ENCODE data around the gene LRRC49. TPM values are rescaled to one million over a fixed set of nuclear protein-coding genes. Genes with fewer than 3 reads are reported as not detected.
A peak's percentile ranks its signal among the peaks of the same experiment; 100 is the strongest.

LRRC49 gene
- polyA plus RNA-seq, 2 of the 4 experiments (the other 2 are of a cell fraction): 10.0 to 14.3 TPM

- TF ChIP-seq, protein P1, sequence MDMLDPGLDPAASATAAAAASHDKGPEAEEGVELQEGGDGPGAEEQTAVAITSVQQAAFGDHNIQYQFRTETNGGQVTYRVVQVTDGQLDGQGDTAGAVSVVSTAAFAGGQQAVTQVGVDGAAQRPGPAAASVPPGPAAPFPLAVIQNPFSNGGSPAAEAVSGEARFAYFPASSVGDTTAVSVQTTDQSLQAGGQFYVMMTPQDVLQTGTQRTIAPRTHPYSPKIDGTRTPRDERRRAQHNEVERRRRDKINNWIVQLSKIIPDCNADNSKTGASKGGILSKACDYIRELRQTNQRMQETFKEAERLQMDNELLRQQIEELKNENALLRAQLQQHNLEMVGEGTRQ (IDR thresholded peaks at IDR 0.05): no peak
- TF ChIP-seq NPAS2 (CRISPR knock-in tag; IDR thresholded peaks at IDR 0.05; ENCODE audit: borderline replicate concordance) (no peak), NFE2L2 (conservative IDR thresholded peaks at IDR 0.05; ENCODE audit: low read length) (no peak), HOXA7 (CRISPR knock-in tag; IDR thresholded peaks at IDR 0.05) (no peak)
- TF ChIP-seq, protein P2, sequence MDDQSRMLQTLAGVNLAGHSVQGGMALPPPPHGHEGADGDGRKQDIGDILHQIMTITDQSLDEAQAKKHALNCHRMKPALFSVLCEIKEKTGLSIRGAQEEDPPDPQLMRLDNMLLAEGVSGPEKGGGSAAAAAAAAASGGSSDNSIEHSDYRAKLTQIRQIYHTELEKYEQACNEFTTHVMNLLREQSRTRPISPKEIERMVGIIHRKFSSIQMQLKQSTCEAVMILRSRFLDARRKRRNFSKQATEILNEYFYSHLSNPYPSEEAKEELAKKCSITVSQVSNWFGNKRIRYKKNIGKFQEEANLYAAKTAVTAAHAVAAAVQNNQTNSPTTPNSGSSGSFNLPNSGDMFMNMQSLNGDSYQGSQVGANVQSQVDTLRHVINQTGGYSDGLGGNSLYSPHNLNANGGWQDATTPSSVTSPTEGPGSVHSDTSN (IDR thresholded peaks at IDR 0.05): no peak
- TF ChIP-seq, protein P3, sequence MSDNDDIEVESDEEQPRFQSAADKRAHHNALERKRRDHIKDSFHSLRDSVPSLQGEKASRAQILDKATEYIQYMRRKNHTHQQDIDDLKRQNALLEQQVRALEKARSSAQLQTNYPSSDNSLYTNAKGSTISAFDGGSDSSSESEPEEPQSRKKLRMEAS (IDR thresholded peaks at IDR 0.05): 0 out of 2 replicates have a peak, but pooled peaks have one; percentile 15
Observed at GRCh38 chr15:70853318-70853972, 39.2 kb upstream of the LRRC49 start (continued).

GRCh38 chr15:70853973-70854665 lies 38.5 kb upstream of the LRRC49 start, which contains the start of gene LARP6:
LARP6 (minus strand) TSS chr15:70854157; CDS start chr15:70854088, 69 bp downstream.
- CTCF ChIA-PET: interaction anchor here (0.7 to 16.8 kb wide), 13 partner anchors 8 to 586 kb away, joined by 3 to 300 read pairs (median 7); no protein-coding TSS in a partner anchor
- FAIRE-seq: no peak
- TF ChIP-seq GATA3 (IDR thresholded peaks at IDR 0.05; ENCODE audit: borderline replicate concordance) (no peak), CEBPB (IDR thresholded peaks at IDR 0.05) (no peak), RNF2 (IDR thresholded peaks at IDR 0.05; ENCODE audit: borderline replicate concordance, low read depth) (no peak), EHF (CRISPR knock-in tag; IDR thresholded peaks at IDR 0.05) (no peak), POLR2A (IDR thresholded peaks at IDR 0.05; ENCODE audit: low read length) (peak; percentile 71), RARB (CRISPR knock-in tag; IDR thresholded peaks at IDR 0.05) (no peak), EHMT2 (IDR thresholded peaks at IDR 0.05; ENCODE audit: low read depth) (no peak), HES2 (IDR thresholded peaks at IDR 0.05) (no peak), CBX8 (IDR thresholded peaks at IDR 0.05) (no peak), ZSCAN20 (CRISPR knock-in tag; IDR thresholded peaks at IDR 0.05) (no peak), BHLHE40 (IDR thresholded peaks at IDR 0.05; ENCODE audit: low read depth, low read length) (no peak), E2F6 (IDR thresholded peaks at IDR 0.05; ENCODE audit: borderline replicate concordance, low read depth) (no peak), MAZ (IDR thresholded peaks at IDR 0.05; ENCODE audit: borderline replicate concordance, low read depth, low read length) (no peak), SREBF2 (IDR thresholded peaks at IDR 0.05) (no peak), MYC (IDR thresholded peaks at IDR 0.05; ENCODE audit: borderline replicate concordance, low read length) (no peak), JUN (IDR thresholded peaks at IDR 0.05) (peak; percentile 71 to 80), CTCF (IDR thresholded peaks at IDR 0.05) (no peak), PHF8 (IDR thresholded peaks at IDR 0.05; ENCODE audit: borderline replicate concordance, low read depth) (peak; percentile 66; the same call in 1 of the 2 replicates), ATOH8 (CRISPR knock-in tag; IDR thresholded peaks at IDR 0.05; ENCODE audit: low read depth) (no peak), SMC3 (IDR thresholded peaks at IDR 0.05) (no peak), CHD2 (IDR thresholded peaks at IDR 0.05; ENCODE audit: low read length, partially characterized antibody) (no peak), CBX2 (IDR thresholded peaks at IDR 0.05; ENCODE audit: borderline replicate concordance, low read depth) (no peak)
- TF ChIP-seq, protein P1 (IDR thresholded peaks at IDR 0.05): no peak
- TF ChIP-seq, protein P2 (IDR thresholded peaks at IDR 0.05): no peak

More at GRCh38 chr15:70853973-70854665, 38.5 kb upstream of the LRRC49 start, which contains the start of gene LARP6:
- whole genome bisulfite sequencing (ENCODE audit: missing lambda C conversion rate): 7% methylated on average over 17 of the region's 78 CpGs
- Histone ChIP-seq H3K9me3 (no peaks in the 10 kb centered on the region), H3K4me1 (peaks cover 41% of the 10 kb centered on the region), H3K4me2 (peak within 1 kb of the TSS; percentile 84), H3K4me3 (peak within 1 kb of the TSS; percentile 74), H3K27ac (peak within 1 kb of the TSS; percentile 89 to 93)
- DNase-seq (ENCODE audit: low read depth in 1 of 2, low spot score in 1 of 2) (peak; percentile 52 to 59), ATAC-seq (peak; percentile 75 to 81)
- POLR2A ChIA-PET: interaction anchor here (1.2 to 3.1 kb wide), 6 partner anchors 9 to 90 kb away, joined by 3 to 33 read pairs (median 4); partner anchors contain the start of gene UACA

Data from A549 (cell line).